WI38 (cell line): ENCODE measurements around the gene PIN1.

Experiments used
- H3K4me3 ChIP-seq: 2 replicates; pipeline ENCODE4 v1.5.1; 2011; ENCODE audit warnings: low read depth, mild to moderate bottlenecking, control low read depth, low read length
- TF ChIP-seq, protein P1 (sequence below): IDR thresholded peaks from 2 replicates; pipeline ENCODE4 v1.5.1; 2012; ENCODE audit warnings: low read depth, mild to moderate bottlenecking, control low read depth, low read length

The PIN1 gene

DNA sequence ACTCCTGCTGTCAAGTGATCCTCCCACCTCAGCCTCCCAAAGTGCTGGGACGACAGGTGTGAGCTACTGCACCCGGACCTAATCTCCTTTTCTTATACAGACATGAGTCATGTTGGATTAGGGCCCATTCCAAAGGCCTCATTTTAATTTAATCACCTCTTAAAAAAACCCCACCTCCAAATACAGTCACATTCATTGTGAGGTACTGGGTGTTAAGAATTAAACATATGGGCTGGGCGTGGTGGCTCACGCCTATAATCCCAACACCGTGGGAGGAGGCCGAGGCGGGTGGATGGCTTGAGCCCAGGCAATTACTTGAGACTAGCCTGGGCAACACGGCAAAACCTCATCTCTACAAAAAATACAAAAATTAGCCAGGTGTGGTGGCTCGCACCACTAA, 46.6 kb downstream of the PIN1 start:
- TF ChIP-seq, protein P1, sequence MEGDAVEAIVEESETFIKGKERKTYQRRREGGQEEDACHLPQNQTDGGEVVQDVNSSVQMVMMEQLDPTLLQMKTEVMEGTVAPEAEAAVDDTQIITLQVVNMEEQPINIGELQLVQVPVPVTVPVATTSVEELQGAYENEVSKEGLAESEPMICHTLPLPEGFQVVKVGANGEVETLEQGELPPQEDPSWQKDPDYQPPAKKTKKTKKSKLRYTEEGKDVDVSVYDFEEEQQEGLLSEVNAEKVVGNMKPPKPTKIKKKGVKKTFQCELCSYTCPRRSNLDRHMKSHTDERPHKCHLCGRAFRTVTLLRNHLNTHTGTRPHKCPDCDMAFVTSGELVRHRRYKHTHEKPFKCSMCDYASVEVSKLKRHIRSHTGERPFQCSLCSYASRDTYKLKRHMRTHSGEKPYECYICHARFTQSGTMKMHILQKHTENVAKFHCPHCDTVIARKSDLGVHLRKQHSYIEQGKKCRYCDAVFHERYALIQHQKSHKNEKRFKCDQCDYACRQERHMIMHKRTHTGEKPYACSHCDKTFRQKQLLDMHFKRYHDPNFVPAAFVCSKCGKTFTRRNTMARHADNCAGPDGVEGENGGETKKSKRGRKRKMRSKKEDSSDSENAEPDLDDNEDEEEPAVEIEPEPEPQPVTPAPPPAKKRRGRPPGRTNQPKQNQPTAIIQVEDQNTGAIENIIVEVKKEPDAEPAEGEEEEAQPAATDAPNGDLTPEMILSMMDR, result no peak
- H3K4me3 ChIP-seq, result no peak overlapping the region

DNA sequence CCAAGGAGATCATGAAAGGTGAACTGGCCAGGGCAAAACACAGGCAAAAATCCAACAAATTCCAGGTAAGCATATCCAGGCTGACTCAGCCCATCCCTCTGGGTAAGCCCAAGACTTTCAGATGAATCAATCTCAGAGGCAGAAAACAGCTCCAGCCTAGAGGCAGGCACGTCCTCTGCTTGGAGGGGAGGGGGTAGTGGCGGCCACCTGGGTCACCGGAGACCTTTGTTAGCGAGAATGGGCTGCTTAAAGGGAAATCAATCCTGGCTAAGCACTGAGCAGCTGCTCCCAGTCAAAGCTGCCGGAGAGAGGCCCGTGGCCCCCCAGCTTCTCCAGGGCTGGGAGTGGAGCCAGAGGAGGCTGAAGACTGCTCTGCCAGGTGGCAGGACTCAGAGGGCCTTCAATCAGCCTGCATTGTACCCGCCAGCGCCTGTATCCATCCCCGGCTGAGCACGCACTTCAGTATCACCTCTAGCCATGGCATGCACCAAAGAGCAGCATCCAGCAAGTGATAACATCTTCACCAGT, 48.2 kb downstream of the PIN1 start:
- TF ChIP-seq, protein P1, result no peak
- H3K4me3 ChIP-seq, result no peak overlapping the region

DNA sequence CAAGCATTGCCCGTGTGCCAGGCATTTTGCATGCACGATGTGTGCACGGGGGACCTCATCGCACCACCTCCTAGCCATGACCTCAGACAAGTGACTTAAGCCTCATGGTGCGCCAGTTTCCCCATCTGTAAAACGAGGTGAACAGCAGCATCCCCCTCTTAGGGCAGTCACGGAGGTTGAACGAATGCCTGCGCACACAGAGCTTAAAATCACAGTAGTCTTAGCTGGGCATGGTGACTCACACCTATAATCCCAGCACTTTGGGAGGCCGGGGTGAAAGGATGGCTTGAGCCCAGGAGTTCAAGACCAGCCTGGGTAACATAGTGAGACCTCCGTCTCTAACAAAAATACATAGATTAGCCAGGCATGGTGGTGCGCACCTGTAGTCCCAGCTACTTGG, 48.6 kb downstream of the PIN1 start:
- H3K4me3 ChIP-seq, result no peak overlapping the region
- TF ChIP-seq, protein P1, result no peak

DNA sequence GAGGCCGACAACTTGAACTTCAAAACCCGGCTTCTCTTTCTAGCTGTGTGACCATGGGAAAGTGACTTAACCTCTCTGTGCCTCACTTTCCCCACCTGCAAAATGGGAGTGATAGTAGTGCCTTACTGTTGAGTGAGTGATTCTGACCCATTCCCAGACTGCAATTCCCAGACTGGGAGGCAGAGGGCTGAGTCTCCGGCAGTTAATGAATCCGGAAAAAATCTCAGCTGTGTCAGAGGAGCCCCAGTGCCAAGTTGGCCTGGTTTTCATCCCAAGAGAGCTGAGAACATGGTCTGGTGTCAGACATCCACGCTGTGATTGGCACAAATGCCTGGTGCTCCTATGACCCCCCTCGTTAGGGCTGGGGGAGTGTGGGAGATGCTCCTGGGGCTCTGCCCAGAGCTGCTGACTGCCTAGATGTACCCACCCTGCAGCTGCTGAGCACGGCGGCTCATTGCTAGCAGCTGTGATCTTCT, 50.0 kb downstream of the PIN1 start:
- H3K4me3 ChIP-seq, result no peak overlapping the region
- TF ChIP-seq, protein P1, result peak; percentile 31; the same call in 1 of the 2 replicates

DNA sequence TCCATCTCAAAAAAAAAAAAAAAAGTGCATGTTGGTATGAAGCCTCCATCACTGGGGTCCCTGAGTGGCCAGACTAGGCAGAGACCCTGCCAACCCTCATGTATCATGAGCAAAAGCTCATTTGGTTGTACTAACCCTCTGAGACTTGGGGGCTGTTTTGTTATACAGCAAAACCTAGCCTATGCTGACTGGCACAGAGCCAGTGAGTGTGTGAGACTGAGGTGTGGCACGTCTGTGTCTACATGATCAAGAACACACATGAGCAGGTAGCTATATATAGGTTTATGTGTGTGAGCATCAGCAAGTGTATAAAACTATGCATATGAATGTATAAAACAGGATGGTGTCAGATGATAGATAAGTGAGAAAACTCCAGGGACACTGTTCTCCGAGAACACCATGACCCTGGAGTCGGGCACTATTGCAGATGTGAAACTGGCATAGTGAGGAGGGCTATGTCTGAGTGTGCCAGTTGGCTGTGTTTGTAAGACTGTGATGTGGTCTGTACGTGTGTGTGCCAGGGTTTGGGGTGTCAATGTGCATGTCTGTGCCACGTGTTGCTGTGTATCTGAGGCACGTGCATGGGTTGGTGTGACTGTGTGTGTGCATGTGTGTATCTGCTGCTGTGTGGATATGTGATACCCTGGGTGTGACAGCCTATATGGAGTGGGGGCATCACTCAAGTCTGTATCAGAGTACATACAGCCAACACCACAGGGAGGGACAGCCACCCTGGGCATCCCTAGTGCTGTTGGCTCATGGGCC, 56.7 kb downstream of the PIN1 start:
- H3K4me3 ChIP-seq, result no peak overlapping the region
- TF ChIP-seq, protein P1, result no peak
